ENCODE data around the gene KMT2B. TPM values are rescaled to one million over a fixed set of nuclear protein-coding genes. Genes with fewer than 3 reads are reported as not detected.

Gene KMT2B
- polyA plus RNA-seq, 2 of the 4 experiments (the other 2 are of a cell fraction), result 17.8 to 39.4 TPM

- peak overlapping the region; percentile 91 to 98 for H3K27ac ChIP-seq
- peak; percentile 41 to 67 for ATAC-seq
- DNase-seq (ENCODE audit: low read depth in 1 of 2, low spot score in 1 of 2), result peak; percentile 30 to 90
- ChIA-PET POLR2A (no interaction called here), CTCF (interaction anchor here (0.6 to 6.6 kb wide), 15 partner anchors 11 to 363 kb away, joined by 3 to 161 read pairs (median 5); partner anchors contain the start of gene ZBTB32)
- peak overlapping the region; percentile 87 for H3K4me3 ChIP-seq
- H3K9me3 ChIP-seq, result no peaks in the 10 kb centered on the region
- 32% methylated on average over 52 of the region's 52 CpGs for WGBS (ENCODE audit: missing lambda C conversion rate)
- peaks cover 20% of the 10 kb centered on the region for H3K4me1 ChIP-seq
- peak overlapping the region; percentile 89 for H3K4me2 ChIP-seq
- no peak for FAIRE-seq
- TF ChIP-seq, protein P1, sequence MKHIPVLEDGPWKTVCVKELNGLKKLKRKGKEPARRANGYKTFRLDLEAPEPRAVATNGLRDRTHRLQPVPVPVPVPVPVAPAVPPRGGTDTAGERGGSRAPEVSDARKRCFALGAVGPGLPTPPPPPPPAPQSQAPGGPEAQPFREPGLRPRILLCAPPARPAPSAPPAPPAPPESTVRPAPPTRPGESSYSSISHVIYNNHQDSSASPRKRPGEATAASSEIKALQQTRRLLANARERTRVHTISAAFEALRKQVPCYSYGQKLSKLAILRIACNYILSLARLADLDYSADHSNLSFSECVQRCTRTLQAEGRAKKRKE (CRISPR knock-in tag; IDR thresholded peaks at IDR 0.05; ENCODE audit: low read depth), result no peak
- peak; percentile 49; the same call in 1 of the 2 replicates for TF ChIP-seq NPAS2 (CRISPR knock-in tag; IDR thresholded peaks at IDR 0.05; ENCODE audit: borderline replicate concordance)
- TF ChIP-seq, protein P2, sequence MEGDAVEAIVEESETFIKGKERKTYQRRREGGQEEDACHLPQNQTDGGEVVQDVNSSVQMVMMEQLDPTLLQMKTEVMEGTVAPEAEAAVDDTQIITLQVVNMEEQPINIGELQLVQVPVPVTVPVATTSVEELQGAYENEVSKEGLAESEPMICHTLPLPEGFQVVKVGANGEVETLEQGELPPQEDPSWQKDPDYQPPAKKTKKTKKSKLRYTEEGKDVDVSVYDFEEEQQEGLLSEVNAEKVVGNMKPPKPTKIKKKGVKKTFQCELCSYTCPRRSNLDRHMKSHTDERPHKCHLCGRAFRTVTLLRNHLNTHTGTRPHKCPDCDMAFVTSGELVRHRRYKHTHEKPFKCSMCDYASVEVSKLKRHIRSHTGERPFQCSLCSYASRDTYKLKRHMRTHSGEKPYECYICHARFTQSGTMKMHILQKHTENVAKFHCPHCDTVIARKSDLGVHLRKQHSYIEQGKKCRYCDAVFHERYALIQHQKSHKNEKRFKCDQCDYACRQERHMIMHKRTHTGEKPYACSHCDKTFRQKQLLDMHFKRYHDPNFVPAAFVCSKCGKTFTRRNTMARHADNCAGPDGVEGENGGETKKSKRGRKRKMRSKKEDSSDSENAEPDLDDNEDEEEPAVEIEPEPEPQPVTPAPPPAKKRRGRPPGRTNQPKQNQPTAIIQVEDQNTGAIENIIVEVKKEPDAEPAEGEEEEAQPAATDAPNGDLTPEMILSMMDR (IDR thresholded peaks at IDR 0.05), result no peak
- TF ChIP-seq SMC3 (IDR thresholded peaks at IDR 0.05), result no peak
- no peak for TF ChIP-seq ZNF302 (CRISPR knock-in tag; IDR thresholded peaks at IDR 0.05)
- no peak for TF ChIP-seq POLR2AphosphoS2 (conservative IDR thresholded peaks at IDR 0.05; ENCODE audit: low read length)
- TF ChIP-seq FOSL2 (IDR thresholded peaks at IDR 0.05), result no peak
- no peak for TF ChIP-seq FOSL2 (CRISPR knock-in tag; IDR thresholded peaks at IDR 0.05)
- TF ChIP-seq, protein P3, sequence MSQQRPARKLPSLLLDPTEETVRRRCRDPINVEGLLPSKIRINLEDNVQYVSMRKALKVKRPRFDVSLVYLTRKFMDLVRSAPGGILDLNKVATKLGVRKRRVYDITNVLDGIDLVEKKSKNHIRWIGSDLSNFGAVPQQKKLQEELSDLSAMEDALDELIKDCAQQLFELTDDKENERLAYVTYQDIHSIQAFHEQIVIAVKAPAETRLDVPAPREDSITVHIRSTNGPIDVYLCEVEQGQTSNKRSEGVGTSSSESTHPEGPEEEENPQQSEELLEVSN (IDR thresholded peaks at IDR 0.05; ENCODE audit: borderline replicate concordance, low read depth), result peak; percentile 98
- TF ChIP-seq CBX2 (IDR thresholded peaks at IDR 0.05; ENCODE audit: borderline replicate concordance, low read depth), result no peak
- TF ChIP-seq TP53 (CRISPR knock-in tag; IDR thresholded peaks at IDR 0.05), result peak; percentile 37; the same call in 1 of the 2 replicates
- peak; percentile 71; the same call in 1 of the 2 replicates for TF ChIP-seq PHF8 (IDR thresholded peaks at IDR 0.05; ENCODE audit: borderline replicate concordance, low read depth)
- TF ChIP-seq RFX5 (IDR thresholded peaks at IDR 0.05), result 0 out of 2 replicates have a peak, but pooled peaks have one; percentile 15
- peak; percentile 68; the same call in 1 of the 2 replicates for TF ChIP-seq RNF2 (IDR thresholded peaks at IDR 0.05; ENCODE audit: borderline replicate concordance, low read depth)
- no peak for TF ChIP-seq ZSCAN20 (CRISPR knock-in tag; IDR thresholded peaks at IDR 0.05)
- no peak for TF ChIP-seq MAZ (IDR thresholded peaks at IDR 0.05; ENCODE audit: borderline replicate concordance, low read depth, low read length)
- TF ChIP-seq NFE2L2 (conservative IDR thresholded peaks at IDR 0.05; ENCODE audit: low read length), result no peak
- TF ChIP-seq, protein P4, sequence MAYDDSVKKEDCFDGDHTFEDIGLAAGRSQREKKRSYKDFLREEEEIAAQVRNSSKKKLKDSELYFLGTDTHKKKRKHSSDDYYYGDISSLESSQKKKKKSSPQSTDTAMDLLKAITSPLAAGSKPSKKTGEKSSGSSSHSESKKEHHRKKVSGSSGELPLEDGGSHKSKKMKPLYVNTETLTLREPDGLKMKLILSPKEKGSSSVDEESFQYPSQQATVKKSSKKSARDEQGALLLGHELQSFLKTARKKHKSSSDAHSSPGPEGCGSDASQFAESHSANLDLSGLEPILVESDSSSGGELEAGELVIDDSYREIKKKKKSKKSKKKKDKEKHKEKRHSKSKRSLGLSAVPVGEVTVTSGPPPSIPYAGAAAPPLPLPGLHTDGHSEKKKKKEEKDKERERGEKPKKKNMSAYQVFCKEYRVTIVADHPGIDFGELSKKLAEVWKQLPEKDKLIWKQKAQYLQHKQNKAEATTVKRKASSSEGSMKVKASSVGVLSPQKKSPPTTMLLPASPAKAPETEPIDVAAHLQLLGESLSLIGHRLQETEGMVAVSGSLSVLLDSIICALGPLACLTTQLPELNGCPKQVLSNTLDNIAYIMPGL (CRISPR knock-in tag; IDR thresholded peaks at IDR 0.05; ENCODE audit: borderline replicate concordance), result no peak
- no peak for TF ChIP-seq BHLHE40 (IDR thresholded peaks at IDR 0.05; ENCODE audit: low read depth, low read length)
- no peak for TF ChIP-seq CHD2 (IDR thresholded peaks at IDR 0.05; ENCODE audit: low read length, partially characterized antibody)
- TF ChIP-seq FOXS1 (CRISPR knock-in tag; IDR thresholded peaks at IDR 0.05), result no peak
- TF ChIP-seq HOXB5 (CRISPR knock-in tag; IDR thresholded peaks at IDR 0.05), result 0 out of 2 replicates have a peak, but pooled peaks have one; percentile 64
- no peak for TF ChIP-seq GATA3 (IDR thresholded peaks at IDR 0.05; ENCODE audit: borderline replicate concordance)
- TF ChIP-seq HDAC2 (IDR thresholded peaks at IDR 0.05), result no peak
- TF ChIP-seq, protein P5, sequence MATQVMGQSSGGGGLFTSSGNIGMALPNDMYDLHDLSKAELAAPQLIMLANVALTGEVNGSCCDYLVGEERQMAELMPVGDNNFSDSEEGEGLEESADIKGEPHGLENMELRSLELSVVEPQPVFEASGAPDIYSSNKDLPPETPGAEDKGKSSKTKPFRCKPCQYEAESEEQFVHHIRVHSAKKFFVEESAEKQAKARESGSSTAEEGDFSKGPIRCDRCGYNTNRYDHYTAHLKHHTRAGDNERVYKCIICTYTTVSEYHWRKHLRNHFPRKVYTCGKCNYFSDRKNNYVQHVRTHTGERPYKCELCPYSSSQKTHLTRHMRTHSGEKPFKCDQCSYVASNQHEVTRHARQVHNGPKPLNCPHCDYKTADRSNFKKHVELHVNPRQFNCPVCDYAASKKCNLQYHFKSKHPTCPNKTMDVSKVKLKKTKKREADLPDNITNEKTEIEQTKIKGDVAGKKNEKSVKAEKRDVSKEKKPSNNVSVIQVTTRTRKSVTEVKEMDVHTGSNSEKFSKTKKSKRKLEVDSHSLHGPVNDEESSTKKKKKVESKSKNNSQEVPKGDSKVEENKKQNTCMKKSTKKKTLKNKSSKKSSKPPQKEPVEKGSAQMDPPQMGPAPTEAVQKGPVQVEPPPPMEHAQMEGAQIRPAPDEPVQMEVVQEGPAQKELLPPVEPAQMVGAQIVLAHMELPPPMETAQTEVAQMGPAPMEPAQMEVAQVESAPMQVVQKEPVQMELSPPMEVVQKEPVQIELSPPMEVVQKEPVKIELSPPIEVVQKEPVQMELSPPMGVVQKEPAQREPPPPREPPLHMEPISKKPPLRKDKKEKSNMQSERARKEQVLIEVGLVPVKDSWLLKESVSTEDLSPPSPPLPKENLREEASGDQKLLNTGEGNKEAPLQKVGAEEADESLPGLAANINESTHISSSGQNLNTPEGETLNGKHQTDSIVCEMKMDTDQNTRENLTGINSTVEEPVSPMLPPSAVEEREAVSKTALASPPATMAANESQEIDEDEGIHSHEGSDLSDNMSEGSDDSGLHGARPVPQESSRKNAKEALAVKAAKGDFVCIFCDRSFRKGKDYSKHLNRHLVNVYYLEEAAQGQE (IDR thresholded peaks at IDR 0.05), result no peak
- TF ChIP-seq, protein P6, sequence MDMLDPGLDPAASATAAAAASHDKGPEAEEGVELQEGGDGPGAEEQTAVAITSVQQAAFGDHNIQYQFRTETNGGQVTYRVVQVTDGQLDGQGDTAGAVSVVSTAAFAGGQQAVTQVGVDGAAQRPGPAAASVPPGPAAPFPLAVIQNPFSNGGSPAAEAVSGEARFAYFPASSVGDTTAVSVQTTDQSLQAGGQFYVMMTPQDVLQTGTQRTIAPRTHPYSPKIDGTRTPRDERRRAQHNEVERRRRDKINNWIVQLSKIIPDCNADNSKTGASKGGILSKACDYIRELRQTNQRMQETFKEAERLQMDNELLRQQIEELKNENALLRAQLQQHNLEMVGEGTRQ (IDR thresholded peaks at IDR 0.05), result peak; percentile 16; the same call in 1 of the 2 replicates
- TF ChIP-seq SREBF2 (IDR thresholded peaks at IDR 0.05), result no peak
- TF ChIP-seq CBX8 (IDR thresholded peaks at IDR 0.05), result no peak
- TF ChIP-seq, protein P7, sequence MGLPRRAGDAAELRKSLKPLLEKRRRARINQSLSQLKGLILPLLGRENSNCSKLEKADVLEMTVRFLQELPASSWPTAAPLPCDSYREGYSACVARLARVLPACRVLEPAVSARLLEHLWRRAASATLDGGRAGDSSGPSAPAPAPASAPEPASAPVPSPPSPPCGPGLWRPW (IDR thresholded peaks at IDR 0.05), result no peak
- no peak for TF ChIP-seq FOSB (CRISPR knock-in tag; IDR thresholded peaks at IDR 0.05)
Observed at GRCh38 chr19:35715981-35716800, 1.6 kb upstream of the KMT2B start.

Measured in A549 (cell line).